ENCODE data around the gene DTNBP1.

Gene DTNBP1

GRCh38 chr6:15475261-15475660 lies 187.6 kb downstream of the DTNBP1 start:
- no peak for TF ChIP-seq CTCF (IDR thresholded peaks at IDR 0.05; ENCODE audit: low read length, missing control alignments)
- H3K4me3 ChIP-seq (replicated peaks; ENCODE audit: low read depth, low read length) = no peak overlapping the region

GRCh38 chr6:15474196-15474595 lies 188.6 kb downstream of the DTNBP1 start:
- H3K4me3 ChIP-seq (replicated peaks; ENCODE audit: low read depth, low read length) = no peak overlapping the region
- no peak for TF ChIP-seq CTCF (IDR thresholded peaks at IDR 0.05; ENCODE audit: low read length, missing control alignments)
- peak; percentile 56 for DNase-seq (ENCODE audit: low read depth)

More at GRCh38 chr6:15475261-15475660, 187.6 kb downstream of the DTNBP1 start:
- no peak for DNase-seq (ENCODE audit: low read depth)

DNA sequence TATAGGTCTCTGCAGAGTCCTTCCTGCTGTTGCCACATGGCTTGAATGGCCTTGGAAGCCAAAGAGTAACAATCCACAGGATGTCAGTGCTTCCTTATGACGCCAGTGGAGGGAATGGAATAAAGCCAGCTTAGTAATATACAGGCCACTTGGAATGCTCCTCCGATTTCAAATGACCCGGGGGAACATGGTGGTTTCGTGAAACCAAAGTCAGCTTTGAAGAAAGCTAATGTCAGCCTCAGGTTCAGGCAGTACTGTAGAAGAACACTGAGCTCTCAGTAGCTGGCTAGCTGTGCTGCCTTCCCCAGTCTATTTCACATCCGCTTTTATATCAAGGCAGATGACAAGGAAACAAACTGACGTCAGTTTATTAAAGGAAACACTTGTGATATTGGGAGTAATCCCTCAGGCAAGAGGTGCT lies 189.1 kb downstream of the DTNBP1 start:
- DNase-seq (ENCODE audit: low read depth) = peak; percentile 84
- no peak for TF ChIP-seq CTCF (IDR thresholded peaks at IDR 0.05; ENCODE audit: low read length, missing control alignments)
- no peak overlapping the region for H3K4me3 ChIP-seq (replicated peaks; ENCODE audit: low read depth, low read length)

- no peak for TF ChIP-seq CTCF (IDR thresholded peaks at IDR 0.05; ENCODE audit: low read length, missing control alignments)
- H3K4me3 ChIP-seq (replicated peaks; ENCODE audit: low read depth, low read length) = no peak overlapping the region
- no peak for DNase-seq (ENCODE audit: low read depth)
Measured at GRCh38 chr6:15473174-15473573, 189.7 kb downstream of the DTNBP1 start.

All from fibroblast of pulmonary artery (primary cell).